Calu3 (cell line): ENCODE results near the gene SLITRK1. TPM values are rescaled to one million over a fixed set of nuclear protein-coding genes. Genes with fewer than 3 reads are reported as not detected.

Experiments
- BruUV-seq: library from RNA; stranded (reverse); fragments of 400-500 nt; replicated peaks from 2 replicates; lab custom pipeline; 2021; lab: Mats Ljungman, UMichigan
- CTCF ChIA-PET: fragments of 300-600 bp; sonication (Branson Sonifier 250); formaldehyde crosslinking; loops from one replicate; lab custom pipeline; 2022; ENCODE audit warnings: antibody characterized with exemption; lab: Charles Lee
- DNase-seq: peaks from one replicate; pipeline ENCODE4 v3.0.0; 2022
- H3K27ac Mint-ChIP-seq: one replicate; pipeline ENCODE4 v1.8.0; 2022; ENCODE audit warnings: mixed read lengths; ENCODE audit not compliant: unreplicated experiment
- H3K27me3 Mint-ChIP-seq: one replicate; pipeline ENCODE4 v1.8.0; 2022; ENCODE audit warnings: mixed read lengths; ENCODE audit not compliant: unreplicated experiment
- H3K36me3 Mint-ChIP-seq: one replicate; pipeline ENCODE4 v1.8.0; 2022; ENCODE audit warnings: mild to moderate bottlenecking, moderate library complexity, mixed read lengths; ENCODE audit not compliant: insufficient read depth, unreplicated experiment
- H3K4me1 Mint-ChIP-seq: one replicate; pipeline ENCODE4 v1.8.0; 2022; ENCODE audit warnings: mild to moderate bottlenecking, low read depth, mixed read lengths; ENCODE audit not compliant: unreplicated experiment
- H3K4me3 Mint-ChIP-seq: one replicate; pipeline ENCODE4 v1.8.0; 2022; ENCODE audit warnings: mild to moderate bottlenecking, low read depth, moderate library complexity, mixed read lengths; ENCODE audit not compliant: unreplicated experiment
- H3K9me3 Mint-ChIP-seq: one replicate; pipeline ENCODE4 v1.8.0; 2022; ENCODE audit warnings: low read depth, mixed read lengths; ENCODE audit not compliant: unreplicated experiment
- CTCF ChIP-seq: fragments of 200-600 bp; IDR thresholded peaks from one replicate; pipeline ENCODE4 v1.8.0; 2022; ENCODE audit warnings: antibody characterized with exemption; ENCODE audit not compliant: unreplicated experiment
- intact Hi-C: fragments of 100-400 bp; cut with micrococcal nuclease; formaldehyde crosslinking; loops from one replicate; pipeline ENCODE4 v1.10.0; 2022; ENCODE audit not compliant: unreplicated experiment
- total RNA-seq: library from RNA; stranded (reverse); gene quantifications from 2 replicates; pipeline ENCODE4 v1.2.3, GENCODE V29; 2022

SLITRK1 gene
- total RNA-seq, 1 experiment from 2014 or later, result not detected

- no peak for DNase-seq
- H3K9me3 Mint-ChIP-seq, result no peaks in the 10 kb centered on the region
- H3K4me1 Mint-ChIP-seq, result peaks cover 17% of the 10 kb centered on the region
- no peak overlapping the region for H3K27ac Mint-ChIP-seq
- intact Hi-C loops, result no loop called here
- BruUV-seq, result no TSS peak
- no peak overlapping the region for H3K4me3 Mint-ChIP-seq
- no peaks in the 10 kb centered on the region for H3K27me3 Mint-ChIP-seq
- H3K36me3 Mint-ChIP-seq, result no peaks in the 10 kb centered on the region
- CTCF ChIA-PET, result no interaction called here
- TF ChIP-seq CTCF, result no peak
Measured at GRCh38 chr13:83829810-83830209, 52.5 kb downstream of the SLITRK1 start.

- H3K27me3 Mint-ChIP-seq, result no peaks in the 10 kb centered on the region
- H3K4me3 Mint-ChIP-seq, result no peak overlapping the region
- no peak for TF ChIP-seq CTCF
- H3K9me3 Mint-ChIP-seq, result no peaks in the 10 kb centered on the region
- intact Hi-C loops, result no loop called here
- DNase-seq, result no peak
- BruUV-seq, result no TSS peak
- CTCF ChIA-PET, result no interaction called here
- H3K4me1 Mint-ChIP-seq, result peaks cover 15% of the 10 kb centered on the region
- no peak overlapping the region for H3K27ac Mint-ChIP-seq
- no peaks in the 10 kb centered on the region for H3K36me3 Mint-ChIP-seq
Measured at GRCh38 chr13:83827338-83827737, 54.9 kb downstream of the SLITRK1 start.
